ENCODE measurements around the gene ARGLU1. TPM values are rescaled to one million over a fixed set of nuclear protein-coding genes. Genes with fewer than 3 reads are reported as not detected.
A peak's percentile ranks its signal among the peaks of the same experiment; 100 is the strongest.

Gene ARGLU1, protein sequence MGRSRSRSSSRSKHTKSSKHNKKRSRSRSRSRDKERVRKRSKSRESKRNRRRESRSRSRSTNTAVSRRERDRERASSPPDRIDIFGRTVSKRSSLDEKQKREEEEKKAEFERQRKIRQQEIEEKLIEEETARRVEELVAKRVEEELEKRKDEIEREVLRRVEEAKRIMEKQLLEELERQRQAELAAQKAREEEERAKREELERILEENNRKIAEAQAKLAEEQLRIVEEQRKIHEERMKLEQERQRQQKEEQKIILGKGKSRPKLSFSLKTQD
- 92.2 and 108 TPM in 2 replicates for total RNA-seq (2014; rRNA removed; shearing (Covaris generic))
- 159 and 166 TPM in 2 replicates for polyA plus RNA-seq (2016; fragmentation: Nextera tagmentation; extraction: Ambion mirVana)
- long read RNA-seq, transcript ARGLU1-203 (4 exons, 3,390 nt): major isoform, 22 of 61 reads
- long read RNA-seq, partial matches to known transcripts: 30 of 61 reads
- long read RNA-seq, other reads (novel, unspliced or antisense): 9 of 61 reads

DNA sequence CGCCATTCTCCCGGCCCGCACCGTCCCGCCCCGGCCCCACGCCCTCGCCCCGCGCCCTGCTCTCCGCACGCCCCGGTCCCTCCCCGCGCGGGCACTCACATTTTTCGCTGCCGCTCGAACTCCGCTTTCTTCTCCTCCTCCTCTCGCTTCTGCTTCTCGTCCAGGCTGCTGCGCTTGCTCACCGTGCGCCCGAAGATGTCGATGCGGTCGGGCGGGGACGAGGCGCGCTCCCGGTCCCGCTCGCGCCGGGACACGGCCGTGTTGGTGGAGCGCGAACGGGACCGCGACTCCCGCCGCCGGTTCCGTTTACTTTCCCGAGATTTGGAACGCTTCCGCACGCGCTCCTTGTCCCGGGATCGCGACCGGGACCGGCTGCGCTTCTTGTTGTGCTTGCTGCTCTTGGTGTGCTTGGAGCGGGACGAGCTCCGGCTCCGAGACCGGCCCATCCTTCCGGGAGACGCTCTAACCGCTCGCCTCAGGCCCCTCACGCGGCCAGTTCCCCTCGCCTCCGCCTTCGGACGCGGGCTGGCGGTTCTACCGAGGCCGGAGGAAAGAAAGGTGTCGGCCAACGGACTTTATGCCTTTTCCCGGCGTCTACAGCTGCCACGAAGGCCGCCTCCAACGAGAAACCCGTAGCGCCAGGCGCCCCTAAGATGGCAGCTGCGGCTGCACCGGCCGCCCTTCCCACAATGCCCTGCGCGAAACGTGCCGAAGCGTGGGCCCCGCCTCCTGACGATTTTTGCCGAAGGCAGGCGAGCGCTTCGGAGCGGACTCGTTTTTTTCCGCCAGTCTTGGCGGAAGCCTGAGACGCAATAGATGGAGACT lies at the start of gene ARGLU1:
TSS of gene ARGLU1 (minus strand) at position 664 of the 825 bp plus-strand sequence. CDS start at position 446, 218 bp downstream.
- Mint-ChIP-seq H3K36me3 (ENCODE audit: low read depth) (peaks cover 4% of the 10 kb centered on the region; the same call in 2 of the 3 replicates), H3K27ac (peak within 1 kb of the TSS; percentile 96), H3K27me3 (ENCODE audit: insufficient read depth, low read depth, poor library complexity) (peaks cover 9% of the 10 kb centered on the region), H3K9me3 (no peaks in the 10 kb centered on the region; the same call in 2 of the 3 replicates), H3K4me1 (peaks cover 39% of the 10 kb centered on the region), H3K4me3 (peak within 1 kb of the TSS; percentile 99)
- TF ChIP-seq, protein P1, sequence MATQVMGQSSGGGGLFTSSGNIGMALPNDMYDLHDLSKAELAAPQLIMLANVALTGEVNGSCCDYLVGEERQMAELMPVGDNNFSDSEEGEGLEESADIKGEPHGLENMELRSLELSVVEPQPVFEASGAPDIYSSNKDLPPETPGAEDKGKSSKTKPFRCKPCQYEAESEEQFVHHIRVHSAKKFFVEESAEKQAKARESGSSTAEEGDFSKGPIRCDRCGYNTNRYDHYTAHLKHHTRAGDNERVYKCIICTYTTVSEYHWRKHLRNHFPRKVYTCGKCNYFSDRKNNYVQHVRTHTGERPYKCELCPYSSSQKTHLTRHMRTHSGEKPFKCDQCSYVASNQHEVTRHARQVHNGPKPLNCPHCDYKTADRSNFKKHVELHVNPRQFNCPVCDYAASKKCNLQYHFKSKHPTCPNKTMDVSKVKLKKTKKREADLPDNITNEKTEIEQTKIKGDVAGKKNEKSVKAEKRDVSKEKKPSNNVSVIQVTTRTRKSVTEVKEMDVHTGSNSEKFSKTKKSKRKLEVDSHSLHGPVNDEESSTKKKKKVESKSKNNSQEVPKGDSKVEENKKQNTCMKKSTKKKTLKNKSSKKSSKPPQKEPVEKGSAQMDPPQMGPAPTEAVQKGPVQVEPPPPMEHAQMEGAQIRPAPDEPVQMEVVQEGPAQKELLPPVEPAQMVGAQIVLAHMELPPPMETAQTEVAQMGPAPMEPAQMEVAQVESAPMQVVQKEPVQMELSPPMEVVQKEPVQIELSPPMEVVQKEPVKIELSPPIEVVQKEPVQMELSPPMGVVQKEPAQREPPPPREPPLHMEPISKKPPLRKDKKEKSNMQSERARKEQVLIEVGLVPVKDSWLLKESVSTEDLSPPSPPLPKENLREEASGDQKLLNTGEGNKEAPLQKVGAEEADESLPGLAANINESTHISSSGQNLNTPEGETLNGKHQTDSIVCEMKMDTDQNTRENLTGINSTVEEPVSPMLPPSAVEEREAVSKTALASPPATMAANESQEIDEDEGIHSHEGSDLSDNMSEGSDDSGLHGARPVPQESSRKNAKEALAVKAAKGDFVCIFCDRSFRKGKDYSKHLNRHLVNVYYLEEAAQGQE (IDR thresholded peaks at IDR 0.05; ENCODE audit: unreplicated experiment): no peak
- peak; percentile 98 for TF ChIP-seq POLR2AphosphoS5 (IDR thresholded peaks at IDR 0.05; ENCODE audit: low read depth)
- TF ChIP-seq, protein P2, sequence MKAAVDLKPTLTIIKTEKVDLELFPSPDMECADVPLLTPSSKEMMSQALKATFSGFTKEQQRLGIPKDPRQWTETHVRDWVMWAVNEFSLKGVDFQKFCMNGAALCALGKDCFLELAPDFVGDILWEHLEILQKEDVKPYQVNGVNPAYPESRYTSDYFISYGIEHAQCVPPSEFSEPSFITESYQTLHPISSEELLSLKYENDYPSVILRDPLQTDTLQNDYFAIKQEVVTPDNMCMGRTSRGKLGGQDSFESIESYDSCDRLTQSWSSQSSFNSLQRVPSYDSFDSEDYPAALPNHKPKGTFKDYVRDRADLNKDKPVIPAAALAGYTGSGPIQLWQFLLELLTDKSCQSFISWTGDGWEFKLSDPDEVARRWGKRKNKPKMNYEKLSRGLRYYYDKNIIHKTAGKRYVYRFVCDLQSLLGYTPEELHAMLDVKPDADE (IDR thresholded peaks at IDR 0.05): peak; percentile 48; the same call in 1 of the 2 replicates
- H3F3A ChIP-seq (replicated peaks; ENCODE audit: low read depth): no peaks in the 10 kb centered on the region
- peak; percentile 96 for DNase-seq (ENCODE audit: low spot score)
- H3K27me3 ChIP-seq (ENCODE audit: insufficient read depth): no peaks in the 10 kb centered on the region
- peaks cover 47% of the 10 kb centered on the region for H3K4me1 ChIP-seq (ENCODE audit: insufficient read depth)
- peak within 1 kb of the TSS; percentile 40; the same call in 1 of the 2 replicates for H2AFZ ChIP-seq
- H3K9me2 ChIP-seq (ENCODE audit: insufficient read depth): no peaks in the 10 kb centered on the region
- H4K20me1 ChIP-seq (replicated peaks; ENCODE audit: insufficient read depth): peaks cover 42% of the 10 kb centered on the region
- no peaks in the 10 kb centered on the region for H3K36me3 ChIP-seq (ENCODE audit: insufficient read depth)
- ATAC-seq: peak; percentile 60
- peak within 1 kb of the TSS; percentile 70 for H3K4me3 ChIP-seq
- peak within 1 kb of the TSS; percentile 90 for H3K27ac ChIP-seq (ENCODE audit: low read depth)
- peaks cover 62% of the 10 kb centered on the region for H3K79me2 ChIP-seq (replicated peaks; ENCODE audit: insufficient read depth)
- H3K4me2 ChIP-seq: peak within 1 kb of the TSS; percentile 96

DNA sequence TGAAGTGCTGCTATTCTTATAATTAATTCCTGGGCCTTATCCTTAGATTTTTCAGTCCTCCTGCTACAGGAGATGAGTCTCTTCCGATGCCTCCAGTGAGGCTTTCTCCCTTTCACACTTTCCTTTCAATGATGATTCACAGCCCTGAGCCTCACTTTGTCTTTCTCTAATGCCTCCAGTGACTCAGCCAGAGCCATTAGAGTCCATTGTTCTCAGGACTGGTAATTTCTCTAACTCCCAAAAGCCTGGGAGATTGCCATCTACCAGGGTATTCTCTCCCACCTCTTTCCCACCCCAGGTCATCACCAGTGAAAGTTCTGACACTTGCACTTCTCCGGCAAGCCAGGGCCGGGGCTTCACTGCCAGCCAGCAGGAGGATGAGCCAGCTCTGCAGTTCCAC lies 49.6 kb upstream of the ARGLU1 start:
- no peaks in the 10 kb centered on the region for H4K20me1 ChIP-seq (replicated peaks; ENCODE audit: insufficient read depth)
- H3K27ac ChIP-seq (ENCODE audit: low read depth): no peak overlapping the region
- no peak overlapping the region for H3K27ac Mint-ChIP-seq
- no peaks in the 10 kb centered on the region for H3K9me2 ChIP-seq (ENCODE audit: insufficient read depth)
- no peaks in the 10 kb centered on the region for H3F3A ChIP-seq (replicated peaks; ENCODE audit: low read depth)
- no peaks in the 10 kb centered on the region for H3K36me3 Mint-ChIP-seq (ENCODE audit: low read depth)
- ATAC-seq: no peak; the same call in 2 of the 3 replicates
- peak; percentile 3 for DNase-seq (ENCODE audit: low spot score)
- H2AFZ ChIP-seq: no peak overlapping the region
- H3K27me3 Mint-ChIP-seq (ENCODE audit: insufficient read depth, low read depth, poor library complexity): peaks cover 3% of the 10 kb centered on the region
- no peaks in the 10 kb centered on the region for H3K27me3 ChIP-seq (ENCODE audit: insufficient read depth)
- H3K4me3 ChIP-seq: no peak overlapping the region
- no peaks in the 10 kb centered on the region for H3K4me1 ChIP-seq (ENCODE audit: insufficient read depth)
- H3K9me3 Mint-ChIP-seq: no peaks in the 10 kb centered on the region
- no peak overlapping the region for H3K4me3 Mint-ChIP-seq
- H3K79me2 ChIP-seq (replicated peaks; ENCODE audit: insufficient read depth): no peaks in the 10 kb centered on the region
- H3K4me1 Mint-ChIP-seq: peaks cover 11% of the 10 kb centered on the region; the same call in 2 of the 3 replicates
- H3K4me2 ChIP-seq: no peak overlapping the region
- no peaks in the 10 kb centered on the region for H3K36me3 ChIP-seq (ENCODE audit: insufficient read depth)
- TF ChIP-seq, protein P3, sequence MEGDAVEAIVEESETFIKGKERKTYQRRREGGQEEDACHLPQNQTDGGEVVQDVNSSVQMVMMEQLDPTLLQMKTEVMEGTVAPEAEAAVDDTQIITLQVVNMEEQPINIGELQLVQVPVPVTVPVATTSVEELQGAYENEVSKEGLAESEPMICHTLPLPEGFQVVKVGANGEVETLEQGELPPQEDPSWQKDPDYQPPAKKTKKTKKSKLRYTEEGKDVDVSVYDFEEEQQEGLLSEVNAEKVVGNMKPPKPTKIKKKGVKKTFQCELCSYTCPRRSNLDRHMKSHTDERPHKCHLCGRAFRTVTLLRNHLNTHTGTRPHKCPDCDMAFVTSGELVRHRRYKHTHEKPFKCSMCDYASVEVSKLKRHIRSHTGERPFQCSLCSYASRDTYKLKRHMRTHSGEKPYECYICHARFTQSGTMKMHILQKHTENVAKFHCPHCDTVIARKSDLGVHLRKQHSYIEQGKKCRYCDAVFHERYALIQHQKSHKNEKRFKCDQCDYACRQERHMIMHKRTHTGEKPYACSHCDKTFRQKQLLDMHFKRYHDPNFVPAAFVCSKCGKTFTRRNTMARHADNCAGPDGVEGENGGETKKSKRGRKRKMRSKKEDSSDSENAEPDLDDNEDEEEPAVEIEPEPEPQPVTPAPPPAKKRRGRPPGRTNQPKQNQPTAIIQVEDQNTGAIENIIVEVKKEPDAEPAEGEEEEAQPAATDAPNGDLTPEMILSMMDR (conservative IDR thresholded peaks at IDR 0.05; ENCODE audit: low read depth in 2 of 2): no peak
- no peak for TF ChIP-seq JUNB (IDR thresholded peaks at IDR 0.05; ENCODE audit: unreplicated experiment)
- TF ChIP-seq, protein P2 (IDR thresholded peaks at IDR 0.05): no peak
- no peak for TF ChIP-seq STAT1 (IDR thresholded peaks at IDR 0.05; ENCODE audit: unreplicated experiment)

Data from GM23338 (cell line).